D721Med (cell line): Measurements from ENCODE around the gene HAUS6.
"Not testable (repeated sequence)": the region's sequence is repeated elsewhere in the genome, so short reads cannot be mapped to it uniquely, and the experiment has no call there.

Experiments used
- DNase-seq: peaks from one replicate; pipeline ENCODE4 v3.0.0; 2011; ENCODE audit warnings: low spot score; ENCODE audit not compliant: insufficient read length
- FAIRE-seq: peaks from 2 replicates; lab custom pipeline; 2011; peaks lifted over from hg19 to GRCh38; lab: Jason Lieb, UNC
- CTCF ChIP-seq: IDR thresholded peaks from 2 replicates; pipeline ENCODE4 v1.5.1; 2012; ENCODE audit warnings: mild to moderate bottlenecking, control low read depth; ENCODE audit not compliant: insufficient read depth; ENCODE audit errors: missing control alignments

Gene HAUS6

GRCh38 chr9:19030899-19031298 is 71.8 kb downstream of the HAUS6 start:
- no peak for TF ChIP-seq CTCF
- DNase-seq (no peak), FAIRE-seq (no peak)

GRCh38 chr9:19028835-19029451 is 73.8 kb downstream of the HAUS6 start:
- FAIRE-seq (peak; percentile 64), DNase-seq (peak; percentile 78)
- TF ChIP-seq CTCF: peak; percentile 74

- DNase-seq (no peak), FAIRE-seq (no peak)
- TF ChIP-seq CTCF: no peak
Observed at GRCh38 chr9:19027825-19028224, 74.9 kb downstream of the HAUS6 start.

GRCh38 chr9:19026375-19026774 is 76.3 kb downstream of the HAUS6 start:
- DNase-seq (no peak), FAIRE-seq (no peak)
- TF ChIP-seq CTCF: no peak

- DNase-seq (no peak), FAIRE-seq (no peak)
- no peak for TF ChIP-seq CTCF
Observed at GRCh38 chr9:19023078-19023477, 79.6 kb downstream of the HAUS6 start.

- no peak for TF ChIP-seq CTCF
- no peak for DNase-seq
- FAIRE-seq: no peak
Observed at GRCh38 chr9:19022206-19022605, 80.5 kb downstream of the HAUS6 start.

GRCh38 chr9:19021649-19022048 is 81.1 kb downstream of the HAUS6 start:
- not testable (repeated sequence) for DNase-seq, FAIRE-seq
